Keratinocyte (primary cell): ENCODE data around the gene SFXN1. TPM values are rescaled to one million over a fixed set of nuclear protein-coding genes. Genes with fewer than 3 reads are reported as not detected.

Experiments used
- DNase-seq: peaks from one replicate; pipeline ENCODE4 v3.0.0-alpha.2; 2011; ENCODE audit warnings: low read depth, missing footprints, low spot score
- FAIRE-seq: peaks from 2 replicates; lab custom pipeline; 2011; peaks lifted over from hg19 to GRCh38; lab: Jason Lieb, UNC
- H2AFZ ChIP-seq: 2 replicates; pipeline ENCODE4 v1.6.0; 2012; ENCODE audit warnings: low read length, control low read depth, inconsistent platforms; ENCODE audit not compliant: control insufficient read depth
- H3K27ac ChIP-seq: 2 replicates; pipeline ENCODE4 v1.5.1; 2011; ENCODE audit warnings: low read length; ENCODE audit not compliant: control insufficient read depth, insufficient read depth
- H3K27me3 ChIP-seq: 3 replicates; pipeline ENCODE4 v1.6.0; 2011; ENCODE audit warnings: low read length; ENCODE audit not compliant: control insufficient read depth, insufficient read depth; ENCODE audit errors: extremely low read depth
- H3K36me3 ChIP-seq, 2 experiments: 2 replicates in 1 of 2; 3 replicates in 1 of 2; pipeline ENCODE4 v1.5.1; 2011; ENCODE audit warnings: low read length in 2 of 2, mild to moderate bottlenecking in 1 of 2; ENCODE audit not compliant: control insufficient read depth in 2 of 2, insufficient read depth in 2 of 2; ENCODE audit errors: extremely low read depth in 1 of 2
- H3K4me1 ChIP-seq: 3 replicates; pipeline ENCODE4 v1.5.1; 2011; ENCODE audit warnings: low read length; ENCODE audit not compliant: control insufficient read depth, insufficient read depth; ENCODE audit errors: extremely low read depth
- H3K4me2 ChIP-seq: 3 replicates; pipeline ENCODE4 v1.6.0; 2011; ENCODE audit warnings: low read depth, low read length; ENCODE audit not compliant: control insufficient read depth, insufficient read depth; ENCODE audit errors: extremely low read depth
- H3K4me3 ChIP-seq, 3 experiments: fragments of 200-600 bp in 1 of 3; sonication (generic) in 1 of 3; 2 replicates in 2 of 3; 3 replicates in 1 of 3; pipeline ENCODE4 v1.5.1; 2011 to 2016; ENCODE audit warnings: low read length in 3 of 3, mild to moderate bottlenecking in 3 of 3, control low read depth in 2 of 3, inconsistent platforms in 1 of 3, low read depth in 1 of 3, mixed read lengths in 1 of 3, mixed run types in 1 of 3, moderate library complexity in 1 of 3; ENCODE audit not compliant: control insufficient read depth in 2 of 3, insufficient read depth in 2 of 3; ENCODE audit errors: extremely low read depth in 1 of 3
- H3K79me2 ChIP-seq: 2 replicates; pipeline ENCODE4 v1.6.0; 2012; ENCODE audit warnings: low read length; ENCODE audit not compliant: control insufficient read depth, insufficient read depth
- H3K9ac ChIP-seq: 3 replicates; pipeline ENCODE4 v1.6.0; 2011; ENCODE audit warnings: low read length; ENCODE audit not compliant: control insufficient read depth, insufficient read depth; ENCODE audit errors: extremely low read depth
- H3K9me1 ChIP-seq: 3 replicates; pipeline ENCODE4 v1.6.0; 2011; ENCODE audit warnings: low read length; ENCODE audit not compliant: control insufficient read depth, insufficient read depth; ENCODE audit errors: extremely low read depth
- H3K9me3 ChIP-seq: 2 replicates; pipeline ENCODE4 v1.5.1; 2012; ENCODE audit warnings: low read depth, low read length; ENCODE audit not compliant: control insufficient read depth
- H4K20me1 ChIP-seq: 3 replicates; pipeline ENCODE4 v1.6.0; 2011; ENCODE audit warnings: low read length; ENCODE audit not compliant: control insufficient read depth, insufficient read depth; ENCODE audit errors: extremely low read depth
- EZH2 ChIP-seq: IDR thresholded peaks from one replicate; pipeline ENCODE4 v1.6.1; 2012; ENCODE audit warnings: inconsistent platforms, mild to moderate bottlenecking, low read length, moderate library complexity
- dilution Hi-C: fragments of 300-500 bp; cut with MboI; formaldehyde crosslinking; loops from one replicate; pipeline ENCODE4 v1.7.0; 2020; ENCODE audit warnings: low sequenced_read_pairs; ENCODE audit not compliant: extremely low pct_ligation_motif_present
- polyA minus RNA-seq, 3 experiments: library from RNA; depleted of rRNA, polyadenylated mRNA; stranded (reverse); fragments of >200 nt; gene quantifications; 1 replicate in 1 of 3; 2 replicates in 1 of 3; 3 replicates in 1 of 3; pipeline ENCODE4 v1.2.3, GENCODE V29; 2011
- polyA plus RNA-seq, 5 experiments: library from polyadenylated mRNA; depleted of rRNA in 3 of 5; stranded (reverse) in 3 of 5; stranded (forward) in 1 of 5; unstranded in 1 of 5; fragments of >200 nt; gene quantifications; 1 replicate in 1 of 5; 2 replicates in 3 of 5; 3 replicates in 1 of 5; pipeline versions ENCODE4 v1.2.1 to v1.2.3, GENCODE V29; 2011 to 2012; ENCODE audit warnings: missing spikeins in 2 of 5, low read depth in 1 of 5, low replicate concordance in 1 of 5
- TF ChIP-seq, protein P1 (sequence below), 3 experiments: IDR thresholded peaks in 1 of 3; conservative IDR thresholded peaks in 1 of 3; optimal IDR thresholded peaks in 1 of 3; 2 replicates in 2 of 3; 3 replicates in 1 of 3; pipeline versions ENCODE3 to v1.5.1; 2011; ENCODE audit warnings: low read length in 3 of 3, mild to moderate bottlenecking in 3 of 3, moderate library complexity in 2 of 3, control low read depth in 1 of 3, inconsistent platforms in 1 of 3; ENCODE audit not compliant: insufficient read depth in 2 of 3; ENCODE audit errors: extremely low read depth in 1 of 3

SFXN1 gene, protein sequence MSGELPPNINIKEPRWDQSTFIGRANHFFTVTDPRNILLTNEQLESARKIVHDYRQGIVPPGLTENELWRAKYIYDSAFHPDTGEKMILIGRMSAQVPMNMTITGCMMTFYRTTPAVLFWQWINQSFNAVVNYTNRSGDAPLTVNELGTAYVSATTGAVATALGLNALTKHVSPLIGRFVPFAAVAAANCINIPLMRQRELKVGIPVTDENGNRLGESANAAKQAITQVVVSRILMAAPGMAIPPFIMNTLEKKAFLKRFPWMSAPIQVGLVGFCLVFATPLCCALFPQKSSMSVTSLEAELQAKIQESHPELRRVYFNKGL
- polyA plus RNA-seq, result 57.1 to 133 TPM (median 80.8 TPM) in 3 replicates
- 16.7 TPM for polyA plus RNA-seq (2011; ENCODE audit: low read depth)
- polyA plus RNA-seq (2011; cell fraction: cytosol; rRNA removed), result 48.9 and 88.6 TPM in 2 replicates
- 46.1 and 49.7 TPM in 2 replicates for polyA plus RNA-seq (2011; cell fraction: nucleus; rRNA removed)
- 26.9 and 68.7 TPM in 2 replicates for polyA plus RNA-seq (2012; ENCODE audit: low replicate concordance)
- 122 to 200 TPM (median 133 TPM) in 3 replicates for polyA minus RNA-seq
- polyA minus RNA-seq (2011; cell fraction: cytosol; rRNA and poly(A)+ RNA removed), result 32.8 TPM
- 16.4 and 38.2 TPM in 2 replicates for polyA minus RNA-seq (2011; cell fraction: nucleus; rRNA and poly(A)+ RNA removed)

DNA sequence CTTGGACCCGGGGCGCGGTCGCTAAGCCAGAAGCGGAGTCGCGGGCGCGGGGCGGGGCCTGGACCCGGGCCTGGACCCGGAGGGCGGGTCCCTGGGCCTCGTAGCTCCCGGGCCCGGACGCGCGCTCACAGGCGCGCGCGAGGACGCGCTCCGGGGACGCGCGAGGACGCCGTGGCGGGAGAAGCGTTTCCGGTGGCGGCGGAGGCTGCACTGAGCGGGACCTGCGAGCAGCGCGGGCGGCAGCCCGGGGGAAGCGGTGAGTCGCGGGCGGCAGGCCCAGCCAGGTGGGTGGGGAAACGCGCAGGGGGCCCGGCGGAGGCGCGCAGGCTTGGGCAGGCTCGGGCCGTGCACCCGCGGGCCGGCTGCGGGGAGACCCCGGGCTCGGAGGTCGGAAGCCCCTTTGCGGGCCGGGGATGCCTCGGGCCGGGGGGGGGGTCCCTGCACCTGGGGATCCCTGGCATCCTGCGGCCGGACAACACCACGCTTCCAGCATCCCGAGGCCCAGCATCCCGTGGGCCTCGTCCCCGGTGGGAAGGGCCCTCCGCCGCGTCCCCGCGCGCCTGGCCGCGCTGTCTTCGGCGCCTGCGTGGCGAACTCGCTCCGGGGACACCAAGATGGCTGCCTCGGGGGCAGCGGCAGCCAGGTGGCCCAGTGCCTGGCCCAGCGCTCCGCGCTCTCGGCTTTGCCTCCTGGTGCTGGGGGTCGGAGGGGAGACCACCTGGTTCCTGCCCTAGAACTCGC lies at the start of gene SFXN1:
Gene SFXN1 (plus strand): TSS at position 177 of the 741 bp plus-strand sequence. CDS start 13,544 bp downstream, outside the sequence.
- Histone ChIP-seq H3K9me3 (no peaks in the 10 kb centered on the region), H3K4me2 (peak within 1 kb of the TSS; percentile 98), H3K9ac (peak within 1 kb of the TSS; percentile 93), H4K20me1 (no peaks in the 10 kb centered on the region), H3K79me2 (peaks cover 49% of the 10 kb centered on the region), H2AFZ (peak within 1 kb of the TSS; percentile 94), H3K27ac (peak within 1 kb of the TSS; percentile 76), H3K36me3 (peaks cover 4 to 8% of the 10 kb centered on the region in 2 experiments), H3K27me3 (no peaks in the 10 kb centered on the region), H3K9me1 (no peaks in the 10 kb centered on the region), H3K4me1 (peaks cover 28% of the 10 kb centered on the region), H3K4me3 (peak within 1 kb of the TSS; percentile 71 to 98 (median 80))
- no peak for FAIRE-seq
- TF ChIP-seq, protein P1, sequence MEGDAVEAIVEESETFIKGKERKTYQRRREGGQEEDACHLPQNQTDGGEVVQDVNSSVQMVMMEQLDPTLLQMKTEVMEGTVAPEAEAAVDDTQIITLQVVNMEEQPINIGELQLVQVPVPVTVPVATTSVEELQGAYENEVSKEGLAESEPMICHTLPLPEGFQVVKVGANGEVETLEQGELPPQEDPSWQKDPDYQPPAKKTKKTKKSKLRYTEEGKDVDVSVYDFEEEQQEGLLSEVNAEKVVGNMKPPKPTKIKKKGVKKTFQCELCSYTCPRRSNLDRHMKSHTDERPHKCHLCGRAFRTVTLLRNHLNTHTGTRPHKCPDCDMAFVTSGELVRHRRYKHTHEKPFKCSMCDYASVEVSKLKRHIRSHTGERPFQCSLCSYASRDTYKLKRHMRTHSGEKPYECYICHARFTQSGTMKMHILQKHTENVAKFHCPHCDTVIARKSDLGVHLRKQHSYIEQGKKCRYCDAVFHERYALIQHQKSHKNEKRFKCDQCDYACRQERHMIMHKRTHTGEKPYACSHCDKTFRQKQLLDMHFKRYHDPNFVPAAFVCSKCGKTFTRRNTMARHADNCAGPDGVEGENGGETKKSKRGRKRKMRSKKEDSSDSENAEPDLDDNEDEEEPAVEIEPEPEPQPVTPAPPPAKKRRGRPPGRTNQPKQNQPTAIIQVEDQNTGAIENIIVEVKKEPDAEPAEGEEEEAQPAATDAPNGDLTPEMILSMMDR (optimal IDR thresholded peaks at IDR 0.05 in 1 of 3, IDR thresholded peaks at IDR 0.05 in 1 of 3, conservative IDR thresholded peaks at IDR 0.05 in 1 of 3; ENCODE audit: extremely low read depth in 1 of 3, insufficient read depth in 2 of 3, low read length in 3 of 3), result no peak
- TF ChIP-seq EZH2, result no peak
- DNase-seq, result no peak
- dilution Hi-C loops, result no loop called here

DNA sequence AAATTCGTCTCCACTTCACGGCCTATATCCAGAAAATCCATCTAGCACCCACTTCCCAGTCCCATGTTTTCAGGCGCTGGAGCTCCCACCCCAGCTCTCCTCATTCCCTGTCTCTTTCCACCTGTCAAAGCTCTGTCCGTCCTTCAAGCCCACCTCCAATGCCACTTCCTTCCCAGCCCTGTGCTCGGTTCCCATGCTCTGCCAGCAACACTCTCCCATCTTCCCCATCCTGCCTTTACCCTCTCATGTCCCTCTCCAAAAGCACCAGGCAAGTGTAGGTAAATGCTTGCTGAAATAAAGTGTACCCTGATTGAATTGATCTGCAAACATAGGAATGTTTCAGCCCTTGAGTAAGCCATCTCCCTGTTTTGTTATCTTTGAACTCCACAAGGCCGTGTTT lies 43.6 kb upstream of the SFXN1 start:
- Histone ChIP-seq H3K36me3 (no peaks in the 10 kb centered on the region), H3K9me3 (no peaks in the 10 kb centered on the region), H3K27me3 (no peaks in the 10 kb centered on the region), H3K9me1 (no peaks in the 10 kb centered on the region), H4K20me1 (no peaks in the 10 kb centered on the region), H2AFZ (no peak overlapping the region), H3K4me3 (no peak overlapping the region), H3K4me2 (no peak overlapping the region), H3K9ac (no peak overlapping the region), H3K79me2 (no peaks in the 10 kb centered on the region), H3K4me1 (no peaks in the 10 kb centered on the region), H3K27ac (no peak overlapping the region)
- FAIRE-seq, result no peak
- TF ChIP-seq EZH2, result no peak
- TF ChIP-seq, protein P1 (optimal IDR thresholded peaks at IDR 0.05 in 1 of 3, IDR thresholded peaks at IDR 0.05 in 1 of 3, conservative IDR thresholded peaks at IDR 0.05 in 1 of 3; ENCODE audit: extremely low read depth in 1 of 3, insufficient read depth in 2 of 3, low read length in 3 of 3), result no peak
- no peak for DNase-seq
- dilution Hi-C loops, result no loop called here
